Effector memory CD4-positive, alpha-beta T cell (primary cell): ENCODE data around the gene WNT11.
"Not testable (repeated sequence)": the region's sequence is repeated elsewhere in the genome, so short reads cannot be mapped to it uniquely, and the experiment has no call there.

Experiments used
- DNase-seq, 3 donors: peaks; one replicate each; pipeline ENCODE4 v3.0.0-alpha.2; 2020
- H3K27ac ChIP-seq: 2 replicates; pipeline ENCODE4 v1.7.0; 2013; ENCODE audit warnings: mild to moderate bottlenecking, low read length, moderate library complexity; ENCODE audit not compliant: insufficient read depth, poor library complexity, severe bottlenecking
- H3K27me3 ChIP-seq: replicated peaks from 2 replicates; pipeline ENCODE4 v1.7.0; 2013; ENCODE audit warnings: mild to moderate bottlenecking, low read length; ENCODE audit not compliant: insufficient read depth, control insufficient read depth, poor library complexity, severe bottlenecking
- H3K36me3 ChIP-seq: 2 replicates; pipeline ENCODE4 v1.7.0; 2013; ENCODE audit warnings: mild to moderate bottlenecking, low read length, moderate library complexity; ENCODE audit not compliant: control insufficient read depth, insufficient read depth
- H3K4me1 ChIP-seq: 2 replicates; pipeline ENCODE4 v1.7.0; 2013; ENCODE audit warnings: low read length, mild to moderate bottlenecking; ENCODE audit not compliant: control insufficient read depth, insufficient read depth, poor library complexity, severe bottlenecking
- H3K4me3 ChIP-seq: 2 replicates; pipeline ENCODE4 v1.7.0; 2013; ENCODE audit warnings: low read length, low read depth, mild to moderate bottlenecking; ENCODE audit not compliant: insufficient read depth, poor library complexity, severe bottlenecking
- H3K9me3 ChIP-seq: 2 replicates; pipeline ENCODE4 v1.7.0; 2013; ENCODE audit warnings: mild to moderate bottlenecking, low read length, moderate library complexity; ENCODE audit not compliant: control insufficient read depth

Gene WNT11

DNA sequence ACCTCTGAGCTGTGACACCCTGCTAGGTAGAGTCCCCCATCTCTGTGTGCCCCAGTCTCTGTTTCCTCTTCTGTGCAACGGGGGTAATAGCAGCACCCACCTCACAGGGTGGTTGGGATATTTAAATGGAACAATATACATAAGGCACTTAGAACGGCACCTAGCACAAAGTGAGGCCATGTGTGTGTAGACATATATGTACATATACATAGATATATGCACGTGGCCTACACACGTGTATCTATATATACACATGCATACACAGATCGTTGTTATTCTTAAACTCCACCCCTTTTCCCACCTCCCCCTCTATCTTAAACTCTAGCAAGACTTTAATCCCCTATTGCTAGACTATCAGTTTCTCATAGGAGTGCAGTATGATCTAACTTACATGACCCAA is 2.4 kb downstream of the WNT11 start:
- Histone ChIP-seq H3K4me3 (no peak overlapping the region), H3K27me3 (peaks cover 26% of the 10 kb centered on the region), H3K4me1 (peaks cover 36% of the 10 kb centered on the region), H3K36me3 (no peaks in the 10 kb centered on the region), H3K27ac (no peak overlapping the region), H3K9me3 (no peaks in the 10 kb centered on the region)
- no peak for DNase-seq

DNA sequence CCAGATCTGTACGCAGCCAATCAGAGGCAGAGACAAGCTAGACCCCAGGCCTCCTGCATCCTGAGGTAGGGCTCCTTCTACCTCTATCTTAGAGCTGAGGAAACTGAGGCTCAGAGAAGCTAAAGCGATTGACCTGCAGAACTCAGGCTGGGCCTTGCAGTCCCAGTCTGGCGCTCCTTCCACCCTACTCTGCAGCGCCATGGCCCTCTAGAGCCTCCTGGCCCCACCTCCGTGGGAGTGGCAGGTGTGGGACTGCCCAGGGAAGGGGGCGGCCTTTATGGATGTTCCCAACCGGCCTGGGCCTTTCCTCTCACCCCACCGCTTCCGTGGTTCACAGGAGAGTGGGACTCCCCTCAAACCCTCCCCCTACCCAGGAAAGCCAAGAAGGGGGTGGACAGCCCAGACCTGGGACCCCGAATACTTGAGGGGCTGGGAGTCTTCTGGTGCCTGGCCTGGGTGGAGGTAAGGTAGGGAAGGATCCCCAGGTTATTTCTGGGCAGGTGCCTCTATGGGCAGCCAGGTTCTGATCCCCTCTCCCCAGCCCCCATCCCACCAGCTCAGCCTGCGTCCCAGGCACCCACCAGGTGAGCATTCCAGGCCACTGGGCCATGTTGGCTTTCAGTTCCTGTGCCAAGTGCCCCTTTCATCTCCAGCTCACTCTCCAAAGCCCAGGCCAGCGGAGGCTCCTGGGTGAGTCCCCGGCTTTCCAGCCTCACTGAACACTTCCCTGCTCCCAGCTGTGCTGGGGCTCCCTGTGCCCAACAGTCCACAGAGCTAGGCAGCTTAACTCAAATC is 3.0 kb downstream of the WNT11 start:
- H3K27ac ChIP-seq = no peak overlapping the region
- H3K27me3 ChIP-seq = peaks cover 26% of the 10 kb centered on the region
- H3K9me3 ChIP-seq = no peaks in the 10 kb centered on the region
- H3K4me1 ChIP-seq = peaks cover 30% of the 10 kb centered on the region
- H3K36me3 ChIP-seq = no peaks in the 10 kb centered on the region
- DNase-seq = no peak
- H3K4me3 ChIP-seq = no peak overlapping the region

DNA sequence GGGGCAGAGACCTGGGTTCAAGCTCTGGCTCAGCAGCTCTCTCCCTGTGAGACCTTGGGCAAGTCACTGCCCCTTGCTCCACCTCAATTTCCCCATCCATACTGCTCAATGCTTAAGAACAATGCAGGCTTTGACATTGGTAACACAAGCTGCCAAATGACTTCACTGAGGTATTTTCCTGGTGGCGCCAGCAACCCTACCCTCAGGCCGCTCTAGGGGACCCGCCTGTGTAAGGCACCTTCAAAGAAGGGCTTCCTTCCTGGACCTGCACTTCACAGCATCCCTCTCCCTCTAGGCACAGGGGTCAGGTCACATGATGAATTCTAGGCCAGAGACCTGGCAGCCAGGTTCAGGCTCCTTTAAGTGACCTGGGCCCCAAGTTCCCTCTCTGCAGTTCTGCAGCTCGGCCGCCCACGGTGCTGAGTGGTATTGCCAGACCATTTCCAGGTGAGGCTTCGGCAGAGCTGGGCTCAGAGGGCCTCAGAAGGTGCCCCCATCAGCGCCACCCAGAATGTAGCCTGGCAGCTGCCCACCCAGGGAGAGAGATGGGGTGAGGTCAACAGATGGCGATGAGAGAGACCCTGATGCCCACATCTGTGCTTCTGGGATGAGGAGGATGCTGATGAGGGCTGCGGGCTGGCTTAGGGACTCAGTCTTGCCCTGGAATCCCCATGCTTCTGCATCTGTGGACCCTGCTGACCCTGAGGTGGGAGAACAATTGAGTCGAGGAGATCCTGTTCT is 4.5 kb downstream of the WNT11 start:
- Histone ChIP-seq H3K9me3 (no peaks in the 10 kb centered on the region), H3K27me3 (peaks cover 26% of the 10 kb centered on the region), H3K4me3 (no peak overlapping the region), H3K36me3 (no peaks in the 10 kb centered on the region), H3K27ac (no peak overlapping the region), H3K4me1 (peaks cover 15% of the 10 kb centered on the region)
- DNase-seq = no peak

DNA sequence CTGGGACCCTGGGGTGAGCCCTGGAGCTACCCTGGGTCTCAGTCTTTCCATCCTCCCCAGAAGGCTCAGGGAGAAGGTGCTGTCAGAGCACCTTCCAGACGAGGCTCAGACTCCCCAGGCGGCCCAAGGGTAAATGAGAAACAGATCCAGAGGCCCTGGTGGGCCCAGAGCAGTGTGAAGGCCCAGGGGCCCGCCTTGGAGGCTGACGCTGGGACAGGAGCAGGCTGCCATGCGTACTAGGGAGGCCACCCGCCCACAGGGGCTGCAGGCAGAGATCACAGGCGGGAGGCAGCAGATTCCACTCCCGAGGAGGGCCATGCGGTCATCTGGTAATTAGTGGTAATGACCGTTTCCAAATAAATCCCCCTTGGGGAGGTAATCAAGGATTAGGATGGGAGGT is 5.2 kb downstream of the WNT11 start:
- Histone ChIP-seq H3K27me3 (peaks cover 21% of the 10 kb centered on the region), H3K27ac (no peak overlapping the region), H3K4me3 (no peak overlapping the region), H3K36me3 (no peaks in the 10 kb centered on the region), H3K4me1 (peaks cover 7% of the 10 kb centered on the region), H3K9me3 (no peaks in the 10 kb centered on the region)
- DNase-seq = no peak

DNA sequence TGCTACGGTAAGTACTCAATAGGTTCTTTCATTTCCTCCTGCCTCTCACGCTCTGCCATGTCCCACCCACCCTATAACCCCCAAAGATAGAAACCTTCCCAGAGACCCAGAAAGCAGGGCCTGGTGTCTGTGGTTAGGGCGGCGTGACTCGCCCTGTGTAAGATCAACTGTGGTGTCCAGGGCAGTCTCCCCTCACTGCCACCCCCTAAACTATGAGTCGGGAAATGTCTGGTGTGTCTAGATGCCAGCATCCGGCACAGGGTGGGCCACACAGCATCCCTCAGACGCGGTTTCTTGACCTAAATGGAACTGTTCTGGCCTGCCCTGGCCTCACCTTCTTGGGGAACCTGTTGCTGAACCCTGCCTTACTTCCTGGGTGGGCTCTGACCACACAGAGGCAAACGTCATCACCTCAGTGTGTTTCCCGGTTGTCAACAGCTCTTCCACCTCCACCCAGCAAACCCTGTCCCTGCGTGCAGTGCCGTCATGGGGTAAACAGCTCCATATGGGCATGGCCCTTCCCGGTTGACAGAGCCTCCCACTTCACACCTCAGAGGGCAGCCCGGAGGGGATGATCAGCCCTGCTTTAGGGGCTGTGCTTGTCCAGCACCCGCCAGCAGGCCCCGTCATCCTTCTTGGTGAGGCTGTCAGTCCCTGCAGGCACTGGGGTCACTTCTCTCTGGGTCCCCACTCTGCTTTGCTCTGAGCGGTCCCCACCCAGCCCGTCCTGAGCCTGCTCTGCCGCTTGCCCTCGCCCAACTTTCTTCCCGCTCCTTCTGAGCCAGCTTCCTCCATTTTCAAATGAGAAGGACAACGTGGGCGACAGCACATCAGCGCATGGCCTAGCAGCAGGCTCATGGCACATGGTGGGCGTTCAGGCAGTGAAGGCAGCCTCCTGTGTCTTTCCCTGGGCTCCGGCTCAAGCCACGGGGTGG is 6.0 kb downstream of the WNT11 start:
- DNase-seq = no peak
- no peak overlapping the region for H3K4me3 ChIP-seq
- no peak overlapping the region for H3K27ac ChIP-seq
- no peaks in the 10 kb centered on the region for H3K36me3 ChIP-seq
- no peaks in the 10 kb centered on the region for H3K4me1 ChIP-seq
- peaks cover 13% of the 10 kb centered on the region for H3K27me3 ChIP-seq
- H3K9me3 ChIP-seq = no peaks in the 10 kb centered on the region

DNA sequence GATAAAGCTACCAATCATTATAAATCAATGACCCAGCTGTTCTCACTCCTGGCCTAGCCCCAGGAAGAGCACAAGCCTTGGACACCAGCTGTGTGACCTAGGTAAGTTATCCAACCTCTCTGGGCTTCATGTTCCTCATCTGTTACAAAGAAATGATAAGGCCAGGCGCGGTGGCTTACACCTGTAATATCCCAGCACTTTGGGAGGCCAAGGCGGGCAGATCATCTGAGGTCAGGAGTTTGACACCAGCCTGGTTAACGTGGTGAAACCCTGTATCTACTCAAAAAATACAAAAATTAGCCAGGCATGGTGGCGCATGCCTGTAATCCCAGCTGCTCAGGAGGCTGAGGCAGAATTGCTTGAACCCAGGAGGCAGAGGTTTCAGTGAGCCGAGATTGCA is 7.6 kb downstream of the WNT11 start:
- not testable (repeated sequence) for H3K27ac ChIP-seq, DNase-seq, H3K4me3 ChIP-seq, H3K4me1 ChIP-seq, H3K36me3 ChIP-seq, H3K27me3 ChIP-seq, H3K9me3 ChIP-seq

DNA sequence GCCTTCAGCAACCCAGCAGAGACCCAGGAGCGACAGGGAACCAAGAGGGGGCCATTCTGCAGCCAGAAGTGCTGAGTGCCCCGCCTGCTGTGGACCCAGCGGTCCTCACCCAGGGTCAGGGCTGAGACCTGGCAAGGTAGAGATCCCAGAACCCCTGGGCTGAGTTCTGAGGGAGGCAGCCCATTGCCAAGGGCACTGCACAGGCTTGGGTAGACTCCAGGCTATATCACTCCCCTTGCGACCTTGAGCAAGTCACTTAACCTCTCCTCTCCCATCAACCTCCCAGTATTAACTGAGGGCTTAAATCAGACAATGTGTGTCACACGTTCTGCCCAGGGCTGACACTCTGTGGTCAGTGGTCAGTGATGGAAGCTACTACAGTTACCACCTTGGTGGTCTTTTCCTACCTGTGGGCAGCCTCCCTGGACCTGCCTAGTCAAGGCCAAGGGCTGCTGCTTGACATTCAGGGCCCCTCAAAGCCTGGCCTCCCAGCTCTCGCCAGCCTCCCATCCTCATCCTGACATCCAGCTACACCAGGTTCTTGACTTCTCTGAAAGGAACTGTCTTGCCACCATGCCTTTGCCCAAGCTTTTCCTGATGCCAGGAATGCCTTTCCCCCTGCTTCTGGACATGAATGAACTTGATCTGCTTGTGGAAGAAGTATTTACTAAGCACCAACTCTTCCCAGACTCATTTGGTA is 8.2 kb downstream of the WNT11 start:
- H3K27me3 ChIP-seq = no peaks in the 10 kb centered on the region
- H3K9me3 ChIP-seq = no peaks in the 10 kb centered on the region
- no peaks in the 10 kb centered on the region for H3K4me1 ChIP-seq

DNA sequence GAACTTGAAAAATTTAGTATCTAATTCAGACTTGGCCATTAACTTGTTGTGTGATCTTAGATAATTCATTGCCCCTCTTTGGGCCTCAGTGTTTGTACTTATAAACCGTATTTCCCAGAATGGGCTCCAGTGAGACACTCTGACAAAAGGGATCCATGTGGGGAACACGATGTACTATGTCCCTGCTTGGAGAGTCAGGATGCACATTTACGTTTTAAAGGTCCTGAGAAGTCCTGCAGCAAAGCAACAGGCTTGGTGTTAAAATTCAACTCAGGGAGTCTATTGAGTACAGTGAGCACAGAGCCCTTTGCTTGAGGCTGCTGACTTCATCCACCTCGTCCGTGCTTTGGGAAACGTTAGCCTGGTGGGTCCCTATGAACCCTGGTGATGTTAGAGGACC is 9.0 kb downstream of the WNT11 start:
- Histone ChIP-seq H3K27ac (no peak overlapping the region), H3K36me3 (no peaks in the 10 kb centered on the region), H3K9me3 (no peaks in the 10 kb centered on the region), H3K4me1 (no peaks in the 10 kb centered on the region), H3K27me3 (no peaks in the 10 kb centered on the region), H3K4me3 (no peak overlapping the region)
- DNase-seq = no peak

More for the DNA sequence above, 8.2 kb downstream of the WNT11 start:
- Histone ChIP-seq H3K27ac (no peak overlapping the region), H3K4me3 (no peak overlapping the region), H3K36me3 (no peaks in the 10 kb centered on the region)
- DNase-seq = no peak

DNA sequence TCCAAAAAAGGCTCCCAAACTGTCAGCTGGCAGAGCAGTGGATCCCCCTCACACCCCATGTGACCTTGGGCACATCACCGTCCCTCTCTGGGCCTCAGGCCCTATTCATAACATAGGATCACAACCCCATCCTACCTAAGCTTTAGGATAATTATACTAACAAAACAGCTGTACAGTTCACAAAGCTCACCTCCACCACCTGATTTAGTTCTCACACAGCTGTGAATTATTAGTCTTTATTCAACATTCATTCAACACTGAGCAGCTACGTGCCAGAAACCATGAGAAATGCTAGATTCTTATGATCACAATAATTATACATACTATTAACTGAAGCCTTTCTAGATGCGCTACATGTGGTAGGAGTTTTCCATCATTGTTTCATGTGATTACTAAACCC is 9.5 kb downstream of the WNT11 start:
- no peak overlapping the region for H3K27ac ChIP-seq
- no peak overlapping the region for H3K4me3 ChIP-seq
- H3K9me3 ChIP-seq = no peaks in the 10 kb centered on the region
- H3K27me3 ChIP-seq = no peaks in the 10 kb centered on the region
- H3K4me1 ChIP-seq = no peaks in the 10 kb centered on the region
- no peaks in the 10 kb centered on the region for H3K36me3 ChIP-seq
- no peak for DNase-seq
